GM21723 (cell line): ENCODE data around the gene EXOC3L1.

Experiments used
- ATAC-seq: cut with Tn5 transposase; IDR thresholded peaks from one replicate; pipeline ENCODE4 v1.9.1; 2021; ENCODE audit warnings: mild to moderate bottlenecking, moderate library complexity; ENCODE audit not compliant: unreplicated experiment

Gene EXOC3L1

GRCh38 chr16:67190041-67190440, at the start of gene EXOC3L1:
TSS of gene EXOC3L1 (minus strand) at chr16:67190136. CDS start at chr16:67189676, 460 bp downstream.
- no peak for ATAC-seq

GRCh38 chr16:67238806-67239470, 49.0 kb upstream of the EXOC3L1 start:
- ATAC-seq: no peak

GRCh38 chr16:67238278-67238575, 48.3 kb upstream of the EXOC3L1 start:
- no peak for ATAC-seq

- ATAC-seq: no peak
Measured at GRCh38 chr16:67237396-67238277, 47.7 kb upstream of the EXOC3L1 start.

GRCh38 chr16:67236563-67237395, 46.8 kb upstream of the EXOC3L1 start:
- ATAC-seq: peak; percentile 58

- peak; percentile 43 for ATAC-seq
Measured at GRCh38 chr16:67235816-67236562, 46.1 kb upstream of the EXOC3L1 start.

GRCh38 chr16:67234180-67234597, 44.3 kb upstream of the EXOC3L1 start:
- ATAC-seq: no peak

- ATAC-seq: no peak
Measured at GRCh38 chr16:67233596-67233995, 43.7 kb upstream of the EXOC3L1 start.

- no peak for ATAC-seq
Measured at GRCh38 chr16:67230809-67231660, 41.1 kb upstream of the EXOC3L1 start.

- ATAC-seq: no peak
Measured at GRCh38 chr16:67229906-67230808, 40.2 kb upstream of the EXOC3L1 start.

GRCh38 chr16:67228905-67229304, 39.0 kb upstream of the EXOC3L1 start:
- no peak for ATAC-seq

GRCh38 chr16:67228034-67228785, 38.3 kb upstream of the EXOC3L1 start:
- no peak for ATAC-seq

- no peak for ATAC-seq
Measured at GRCh38 chr16:67227567-67227921, 37.6 kb upstream of the EXOC3L1 start.

- peak; percentile 93 for ATAC-seq
Measured at GRCh38 chr16:67226804-67227566, 37.0 kb upstream of the EXOC3L1 start, which contains the start of gene TMEM208. TSS of gene TMEM208 (plus strand) at chr16:67227130. CDS start at chr16:67227219, 89 bp downstream.

- no peak for ATAC-seq
Measured at GRCh38 chr16:67226295-67226803, 36.4 kb upstream of the EXOC3L1 start.

- no peak for ATAC-seq
Measured at GRCh38 chr16:67223992-67224391, 34.1 kb upstream of the EXOC3L1 start.
